RKO (cell line): ENCODE results near the gene VPS33B.

Experiments used
- DNase-seq: peaks from one replicate; pipeline ENCODE4 v3.0.0-alpha.2; 2016; ENCODE audit warnings: low spot score

Gene VPS33B

DNA sequence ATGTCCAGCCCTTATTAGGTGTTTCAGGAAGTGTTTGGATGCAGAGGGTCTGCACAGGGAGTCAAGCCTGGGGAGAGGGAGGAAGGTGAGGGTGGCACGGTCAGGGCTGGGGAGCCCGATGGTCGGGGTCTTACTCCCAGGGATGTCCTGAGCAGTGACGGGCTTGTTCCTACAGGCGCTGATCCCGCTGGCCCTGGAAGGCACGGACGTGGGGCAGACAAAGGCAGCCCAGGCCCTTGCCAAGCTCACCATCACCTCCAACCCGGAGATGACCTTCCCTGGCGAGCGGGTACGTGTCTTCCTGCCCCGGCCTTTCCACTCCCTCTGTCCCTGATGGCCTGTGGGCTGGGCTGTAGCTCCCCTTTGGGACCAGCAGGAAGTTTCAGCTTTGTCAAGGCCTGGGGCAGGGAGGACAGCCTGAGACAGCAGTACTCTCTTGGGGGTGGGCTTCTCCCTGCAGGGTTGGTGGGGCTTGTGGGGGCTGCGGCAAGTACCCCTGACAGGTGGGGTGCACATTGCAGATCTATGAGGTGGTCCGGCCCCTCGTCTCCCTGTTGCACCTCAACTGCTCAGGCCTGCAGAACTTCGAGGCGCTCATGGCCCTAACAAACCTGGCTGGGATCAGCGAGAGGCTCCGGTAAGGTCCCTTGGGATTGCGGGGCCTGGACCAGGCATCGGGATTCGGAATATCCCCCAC is 72.3 kb downstream of the VPS33B start:
- DNase-seq = no peak
